Raji (cell line): ENCODE data around the gene ESRP2.

Experiments
- POLR2A ChIP-seq: IDR thresholded peaks from 2 replicates; pipeline ENCODE4 v1.6.1; 2011; ENCODE audit warnings: low read depth, low read length, control low read depth; ENCODE audit not compliant: insufficient read depth

The ESRP2 gene

GRCh38 chr16:68235108-68235886 lies 630 bp downstream of the ESRP2 start:
- no peak for TF ChIP-seq POLR2A

- TF ChIP-seq POLR2A: no peak
Observed at GRCh38 chr16:68234188-68235107, 1.5 kb downstream of the ESRP2 start.

- no peak for TF ChIP-seq POLR2A
Observed at GRCh38 chr16:68233835-68234187, 2.1 kb downstream of the ESRP2 start.

- no peak for TF ChIP-seq POLR2A
Observed at GRCh38 chr16:68233085-68233834, 2.7 kb downstream of the ESRP2 start.

- TF ChIP-seq POLR2A: no peak
Observed at GRCh38 chr16:68232335-68232734, 3.6 kb downstream of the ESRP2 start.

- TF ChIP-seq POLR2A: no peak
Observed at GRCh38 chr16:68231384-68232136, 4.4 kb downstream of the ESRP2 start.

GRCh38 chr16:68230956-68231355 lies 5.0 kb downstream of the ESRP2 start:
- no peak for TF ChIP-seq POLR2A

GRCh38 chr16:68230176-68230571 lies 5.8 kb downstream of the ESRP2 start:
- no peak for TF ChIP-seq POLR2A

- TF ChIP-seq POLR2A: no peak
Observed at GRCh38 chr16:68229431-68230175, 6.3 kb downstream of the ESRP2 start.

- TF ChIP-seq POLR2A: no peak
Observed at GRCh38 chr16:68228652-68229051, 7.3 kb downstream of the ESRP2 start.

- no peak for TF ChIP-seq POLR2A
Observed at GRCh38 chr16:68227850-68228553, 7.9 kb downstream of the ESRP2 start.

GRCh38 chr16:68227183-68227793 lies 8.6 kb downstream of the ESRP2 start:
- TF ChIP-seq POLR2A: no peak

- TF ChIP-seq POLR2A: no peak
Observed at GRCh38 chr16:68226116-68226515, 9.8 kb downstream of the ESRP2 start.
